ENCODE measurements around the gene NKIRAS2. TPM values are rescaled to one million over a fixed set of nuclear protein-coding genes. Genes with fewer than 3 reads are reported as not detected.
A peak's percentile ranks its signal among the peaks of the same experiment; 100 is the strongest.

NKIRAS2 gene
- total and polyA plus RNA-seq, 2 of the 4 experiments (the other 2 are of a cell fraction), result 25.6 to 51.8 TPM

DNA sequence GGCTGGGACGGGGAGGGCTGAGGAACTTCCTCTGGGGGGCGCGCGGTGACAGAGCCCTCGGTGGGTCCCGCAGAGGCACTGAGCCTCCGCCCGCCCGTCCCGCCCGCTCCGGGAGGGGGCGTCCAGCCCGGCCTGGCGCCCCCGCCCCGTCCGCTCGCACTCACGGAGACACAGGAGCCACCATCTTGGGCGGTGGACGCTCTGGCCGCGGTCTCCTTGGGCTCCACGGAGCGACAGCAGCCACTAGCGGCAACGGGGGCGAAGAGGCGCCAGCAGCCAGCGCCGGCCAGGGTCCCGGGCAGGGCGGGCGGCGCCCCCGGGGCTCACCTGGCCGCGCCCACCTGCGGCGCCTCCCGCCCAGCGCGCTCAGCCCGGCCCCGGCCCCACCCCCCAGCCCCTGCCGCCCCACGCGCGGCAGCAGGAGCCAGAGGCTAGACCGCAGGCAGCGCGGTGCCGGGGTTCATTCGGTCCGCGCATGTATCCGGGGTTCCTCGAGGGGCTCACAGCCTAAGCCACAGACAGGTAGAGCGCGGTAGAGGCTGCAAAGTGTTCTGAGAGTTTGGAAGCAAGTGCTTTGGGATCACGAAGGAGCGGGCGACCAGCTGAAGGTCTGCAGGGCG lies 30.6 kb downstream of the NKIRAS2 start, which contains the start of gene C17orf113:
C17orf113 (minus strand) TSS at position 209 of the 620 bp plus-strand sequence. CDS start 7,225 bp downstream, outside the sequence.
- no peak within 1 kb of the TSS; the same call in 1 of the 2 replicates for H2AK5ac ChIP-seq (ENCODE audit: low read depth, low read length)
- no peak within 1 kb of the TSS for H3K56ac ChIP-seq (ENCODE audit: extremely low read depth, insufficient read depth, low read length)
- H3K36me3 ChIP-seq (ENCODE audit: control insufficient read depth, insufficient read depth, low read length), result no peaks in the 10 kb centered on the region
- peak within 1 kb of the TSS; percentile 85 for H2AFZ ChIP-seq (replicated peaks; ENCODE audit: low read length, poor library complexity)
- no TSS peak for BruUV-seq (replicated peaks)
- H3K4me1 ChIP-seq (ENCODE audit: control insufficient read depth, insufficient read depth, low read length), result 0 out of 2 replicates have a peak, but pooled peaks cover 1% of the 10 kb centered on the region
- CTCF ChIA-PET, result interaction anchor here (1.0 kb wide), 1 partner anchor 9 kb away, joined by 3 read pairs; no protein-coding TSS in a partner anchor
- H2BK15ac ChIP-seq (ENCODE audit: low read depth, low read length), result no peak within 1 kb of the TSS
- no peaks in the 10 kb centered on the region for H3K79me1 ChIP-seq (ENCODE audit: low read depth in 1 of 2, low read length in 2 of 2)
- no peak within 1 kb of the TSS for H2BK20ac ChIP-seq (ENCODE audit: low read depth, low read length)
- H3K18ac ChIP-seq (ENCODE audit: low read depth, low read length), result no peak within 1 kb of the TSS
- peaks cover 70% of the 10 kb centered on the region for H3K27me3 ChIP-seq (ENCODE audit: control insufficient read depth, insufficient read depth, low read length)
- no peak within 1 kb of the TSS for H3K27ac ChIP-seq (ENCODE audit: insufficient read depth, low read length)
- in situ Hi-C loops (cut with MboI; ENCODE audit: low sequenced_read_pairs) (no loop called here), intact Hi-C loops (cut with micrococcal nuclease) (no loop called here), dilution Hi-C loops (cut with HindIII; ENCODE audit: low sequenced_read_pairs, unreplicated experiment) (no loop called here)
- 0% methylated on average over 3 of the region's 65 CpGs; no CpG with 5 or more reads in 1 of the 2 experiments for WGBS, 2 experiments (ENCODE audit: extremely low coverage in 2 of 2, insufficient read length in 1 of 2)
- peak within 1 kb of the TSS; percentile 50 for H3K4me3 ChIP-seq (ENCODE audit: insufficient read depth, low read depth, low read length)
- POLR2A ChIA-PET (ENCODE audit: unreplicated experiment), result no interaction called here
- TF ChIP-seq MXI1 (IDR thresholded peaks at IDR 0.05; ENCODE audit: borderline replicate concordance, low read depth, low read length) (no peak), RAD21 (IDR thresholded peaks at IDR 0.05; ENCODE audit: low read length) (peak; percentile 20; the same call in 1 of the 2 replicates), MAZ (IDR thresholded peaks at IDR 0.05; ENCODE audit: borderline replicate concordance, low read depth, low read length) (no peak), CHD1 (IDR thresholded peaks at IDR 0.05; ENCODE audit: low read depth, low read length) (no peak), NFE2L2 (IDR thresholded peaks at IDR 0.05; ENCODE audit: low read depth, low read length) (no peak), RFX5 (IDR thresholded peaks at IDR 0.05; ENCODE audit: low read depth, low read length) (no peak), MAFK (IDR thresholded peaks at IDR 0.05; ENCODE audit: low read depth, low read length) (no peak)
- TF ChIP-seq, protein P1, sequence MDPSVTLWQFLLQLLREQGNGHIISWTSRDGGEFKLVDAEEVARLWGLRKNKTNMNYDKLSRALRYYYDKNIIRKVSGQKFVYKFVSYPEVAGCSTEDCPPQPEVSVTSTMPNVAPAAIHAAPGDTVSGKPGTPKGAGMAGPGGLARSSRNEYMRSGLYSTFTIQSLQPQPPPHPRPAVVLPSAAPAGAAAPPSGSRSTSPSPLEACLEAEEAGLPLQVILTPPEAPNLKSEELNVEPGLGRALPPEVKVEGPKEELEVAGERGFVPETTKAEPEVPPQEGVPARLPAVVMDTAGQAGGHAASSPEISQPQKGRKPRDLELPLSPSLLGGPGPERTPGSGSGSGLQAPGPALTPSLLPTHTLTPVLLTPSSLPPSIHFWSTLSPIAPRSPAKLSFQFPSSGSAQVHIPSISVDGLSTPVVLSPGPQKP (IDR thresholded peaks at IDR 0.05; ENCODE audit: borderline replicate concordance, low read depth, low read length), result no peak
- TF ChIP-seq, protein P2, sequence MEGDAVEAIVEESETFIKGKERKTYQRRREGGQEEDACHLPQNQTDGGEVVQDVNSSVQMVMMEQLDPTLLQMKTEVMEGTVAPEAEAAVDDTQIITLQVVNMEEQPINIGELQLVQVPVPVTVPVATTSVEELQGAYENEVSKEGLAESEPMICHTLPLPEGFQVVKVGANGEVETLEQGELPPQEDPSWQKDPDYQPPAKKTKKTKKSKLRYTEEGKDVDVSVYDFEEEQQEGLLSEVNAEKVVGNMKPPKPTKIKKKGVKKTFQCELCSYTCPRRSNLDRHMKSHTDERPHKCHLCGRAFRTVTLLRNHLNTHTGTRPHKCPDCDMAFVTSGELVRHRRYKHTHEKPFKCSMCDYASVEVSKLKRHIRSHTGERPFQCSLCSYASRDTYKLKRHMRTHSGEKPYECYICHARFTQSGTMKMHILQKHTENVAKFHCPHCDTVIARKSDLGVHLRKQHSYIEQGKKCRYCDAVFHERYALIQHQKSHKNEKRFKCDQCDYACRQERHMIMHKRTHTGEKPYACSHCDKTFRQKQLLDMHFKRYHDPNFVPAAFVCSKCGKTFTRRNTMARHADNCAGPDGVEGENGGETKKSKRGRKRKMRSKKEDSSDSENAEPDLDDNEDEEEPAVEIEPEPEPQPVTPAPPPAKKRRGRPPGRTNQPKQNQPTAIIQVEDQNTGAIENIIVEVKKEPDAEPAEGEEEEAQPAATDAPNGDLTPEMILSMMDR (conservative IDR thresholded peaks at IDR 0.05; ENCODE audit: low read depth, low read length), result peak; percentile 42
- no peaks in the 10 kb centered on the region for H3K9me3 ChIP-seq (ENCODE audit: control insufficient read depth, insufficient read depth, low read length)
- peak within 1 kb of the TSS; percentile 69 for H3K4me2 ChIP-seq (ENCODE audit: low read depth, low read length)
- H3K9me1 ChIP-seq (ENCODE audit: insufficient read depth, low read length), result no peaks in the 10 kb centered on the region
- no peak within 1 kb of the TSS for H2BK5ac ChIP-seq (ENCODE audit: low read depth, low read length, poor library complexity, severe bottlenecking)
- no peak within 1 kb of the TSS for H2BK120ac ChIP-seq (ENCODE audit: low read depth, low read length)
- H3K14ac ChIP-seq (replicated peaks; ENCODE audit: low read depth, low read length), result no peak within 1 kb of the TSS
- no peak within 1 kb of the TSS for H4K91ac ChIP-seq (ENCODE audit: insufficient read depth, low read depth, low read length)
- DNase-seq (no peak), ATAC-seq (ENCODE audit: low read depth) (peak; percentile 87)
- H4K5ac ChIP-seq (ENCODE audit: low read depth, low read length), result 0 out of 2 replicates have a peak within 1 kb of the TSS, but pooled peaks have one; percentile 33
- H2AK9ac ChIP-seq (replicated peaks; ENCODE audit: low read depth, low read length, poor library complexity), result peak within 1 kb of the TSS; percentile 42
- H3K9ac ChIP-seq (ENCODE audit: low read depth, low read length), result 0 out of 2 replicates have a peak within 1 kb of the TSS, but pooled peaks have one; percentile 7
- no peaks in the 10 kb centered on the region for H4K20me1 ChIP-seq (ENCODE audit: insufficient read depth, low read length)
- H3K4ac ChIP-seq (ENCODE audit: low read depth, low read length), result no peak within 1 kb of the TSS
- no peak within 1 kb of the TSS for H3K23ac ChIP-seq (ENCODE audit: low read depth, low read length)
- H4K8ac ChIP-seq (ENCODE audit: low read depth in 2 of 2, low read length in 2 of 2), result peak within 1 kb of the TSS in 1 of 2 experiments; percentile 25; a peak in 1 of 4 replicates
